SK-N-MC (cell line): ENCODE measurements around the gene LANCL2.

Experiments used
- EZH2 ChIP-seq: fragments of 200-600 bp; sonication (generic); IDR thresholded peaks from one replicate; pipeline ENCODE4 v1.6.1; 2017; ENCODE audit warnings: antibody characterized with exemption
- POLR2AphosphoS5 ChIP-seq: IDR thresholded peaks from 2 replicates; pipeline ENCODE4 v1.6.1; 2012; ENCODE audit warnings: mild to moderate bottlenecking, low read depth, low read length, borderline replicate concordance

GRCh38 chr7:55425141-55425752 lies 60.1 kb downstream of the LANCL2 start:
- TF ChIP-seq EZH2: no peak
- TF ChIP-seq POLR2AphosphoS5: no peak
